ENCODE results near the gene POGZ.

POGZ gene

GRCh38 chr1:151501474-151501873 is 42.2 kb upstream of the POGZ start:
- H3K4me3 ChIP-seq (ENCODE audit: low read length): no peak overlapping the region
- no peak for DNase-seq (ENCODE audit: low read depth)
- TF ChIP-seq CTCF (IDR thresholded peaks at IDR 0.05; ENCODE audit: insufficient read depth, low read depth, low read length, missing control alignments): peak; percentile 35

GRCh38 chr1:151499930-151500329 is 40.6 kb upstream of the POGZ start:
- no peak for DNase-seq (ENCODE audit: low read depth)
- TF ChIP-seq CTCF (IDR thresholded peaks at IDR 0.05; ENCODE audit: insufficient read depth, low read depth, low read length, missing control alignments): no peak

GRCh38 chr1:151499365-151499764 is 40.1 kb upstream of the POGZ start:
- TF ChIP-seq CTCF (IDR thresholded peaks at IDR 0.05; ENCODE audit: insufficient read depth, low read depth, low read length, missing control alignments): no peak

More at GRCh38 chr1:151499930-151500329, 40.6 kb upstream of the POGZ start:
- H3K4me3 ChIP-seq (ENCODE audit: low read length): no peak overlapping the region

GRCh38 chr1:151495316-151495715 is 36.0 kb upstream of the POGZ start:
- no peak for TF ChIP-seq CTCF (IDR thresholded peaks at IDR 0.05; ENCODE audit: insufficient read depth, low read depth, low read length, missing control alignments)
- no peak for DNase-seq (ENCODE audit: low read depth)
- no peak overlapping the region for H3K4me3 ChIP-seq (ENCODE audit: low read length)

More at GRCh38 chr1:151499365-151499764, 40.1 kb upstream of the POGZ start:
- DNase-seq (ENCODE audit: low read depth): no peak
- H3K4me3 ChIP-seq (ENCODE audit: low read length): no peak overlapping the region

- TF ChIP-seq CTCF (IDR thresholded peaks at IDR 0.05; ENCODE audit: insufficient read depth, low read depth, low read length, missing control alignments): no peak
- DNase-seq (ENCODE audit: low read depth): peak; percentile 68
- no peak overlapping the region for H3K4me3 ChIP-seq (ENCODE audit: low read length)
These were observed 35.5 kb upstream of the POGZ start for GRCh38 chr1:151494741-151495281.

GRCh38 chr1:151493042-151493441 is 33.7 kb upstream of the POGZ start:
- no peak for TF ChIP-seq CTCF (IDR thresholded peaks at IDR 0.05; ENCODE audit: insufficient read depth, low read depth, low read length, missing control alignments)
- no peak overlapping the region for H3K4me3 ChIP-seq (ENCODE audit: low read length)
- no peak for DNase-seq (ENCODE audit: low read depth)

- DNase-seq (ENCODE audit: low read depth): no peak
These were observed 32.8 kb upstream of the POGZ start for GRCh38 chr1:151492120-151492519.

More at GRCh38 chr1:151492120-151492519, 32.8 kb upstream of the POGZ start:
- H3K4me3 ChIP-seq (ENCODE audit: low read length): no peak overlapping the region
- TF ChIP-seq CTCF (IDR thresholded peaks at IDR 0.05; ENCODE audit: insufficient read depth, low read depth, low read length, missing control alignments): no peak
